Measurements from ENCODE around the gene SPOCK1. TPM values are rescaled to one million over a fixed set of nuclear protein-coding genes. Genes with fewer than 3 reads are reported as not detected.

SPOCK1 gene
- total and polyA plus RNA-seq, 2 of the 4 experiments (the other 2 are of a cell fraction): 5.0 to 20.3 TPM

DNA sequence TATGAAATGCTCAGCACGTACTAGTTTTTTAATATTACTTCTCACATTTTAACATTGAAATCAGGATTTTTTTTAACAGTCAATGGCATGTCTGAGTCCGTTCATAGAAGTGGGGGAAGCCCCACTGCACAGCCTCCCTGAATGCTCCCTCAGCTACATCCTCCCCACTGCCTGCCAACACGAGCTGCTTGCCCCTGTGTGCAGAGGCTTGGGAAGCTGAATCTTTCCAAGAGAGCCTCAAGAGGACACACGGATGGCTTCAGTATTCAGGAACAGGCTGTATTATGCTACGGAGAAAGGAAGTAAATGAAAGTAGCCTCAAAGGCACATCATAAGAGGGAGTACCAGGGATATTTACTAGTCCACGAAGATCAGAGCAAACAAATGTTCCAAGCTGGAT lies 248.7 kb downstream of the SPOCK1 start:
- H4K5ac ChIP-seq (ENCODE audit: low read depth, low read length): no peak overlapping the region
- no peak overlapping the region for H3K23ac ChIP-seq (ENCODE audit: low read depth, low read length)
- H3K14ac ChIP-seq (replicated peaks; ENCODE audit: low read depth, low read length): no peak overlapping the region
- H3K4me2 ChIP-seq (ENCODE audit: low read depth, low read length): no peak overlapping the region
- H3K27ac ChIP-seq (ENCODE audit: insufficient read depth, low read length): no peak overlapping the region
- H2BK20ac ChIP-seq (ENCODE audit: low read depth, low read length): no peak overlapping the region
- H4K8ac ChIP-seq (ENCODE audit: low read depth in 2 of 2, low read length in 2 of 2): no peak overlapping the region
- dilution Hi-C loops (cut with HindIII; ENCODE audit: low sequenced_read_pairs, unreplicated experiment): no loop called here
- H3K4me3 ChIP-seq (ENCODE audit: insufficient read depth, low read depth, low read length): no peak overlapping the region
- H3K4me1 ChIP-seq (ENCODE audit: control insufficient read depth, insufficient read depth, low read length): peaks cover 1% of the 10 kb centered on the region; the same call in 1 of the 2 replicates
- no peaks in the 10 kb centered on the region for H3K27me3 ChIP-seq (ENCODE audit: control insufficient read depth, insufficient read depth, low read length)
- no peak overlapping the region for H2BK5ac ChIP-seq (ENCODE audit: low read depth, low read length, poor library complexity, severe bottlenecking)
- WGBS, 2 experiments (ENCODE audit: extremely low coverage in 2 of 2, insufficient read length in 1 of 2): 20% methylated on average over 1 of the region's 6 CpGs; no CpG with 5 or more reads in 1 of the 2 experiments
- BruUV-seq (replicated peaks): no TSS peak
- no peak overlapping the region for H4K91ac ChIP-seq (ENCODE audit: insufficient read depth, low read depth, low read length)
- no peaks in the 10 kb centered on the region for H3K9me3 ChIP-seq (ENCODE audit: control insufficient read depth, insufficient read depth, low read length)
- in situ Hi-C loops (cut with MboI; ENCODE audit: low sequenced_read_pairs): no loop called here
- no peak overlapping the region for H2AFZ ChIP-seq (replicated peaks; ENCODE audit: low read length, poor library complexity)
- no peak overlapping the region for H2BK120ac ChIP-seq (ENCODE audit: low read depth, low read length)
- POLR2A ChIA-PET (ENCODE audit: unreplicated experiment): no interaction called here
- H3K9me1 ChIP-seq (ENCODE audit: insufficient read depth, low read length): 0 out of 2 replicates have a peak, but pooled peaks cover 3% of the 10 kb centered on the region
- H3K4ac ChIP-seq (ENCODE audit: low read depth, low read length): no peak overlapping the region
- TF ChIP-seq, protein P1, sequence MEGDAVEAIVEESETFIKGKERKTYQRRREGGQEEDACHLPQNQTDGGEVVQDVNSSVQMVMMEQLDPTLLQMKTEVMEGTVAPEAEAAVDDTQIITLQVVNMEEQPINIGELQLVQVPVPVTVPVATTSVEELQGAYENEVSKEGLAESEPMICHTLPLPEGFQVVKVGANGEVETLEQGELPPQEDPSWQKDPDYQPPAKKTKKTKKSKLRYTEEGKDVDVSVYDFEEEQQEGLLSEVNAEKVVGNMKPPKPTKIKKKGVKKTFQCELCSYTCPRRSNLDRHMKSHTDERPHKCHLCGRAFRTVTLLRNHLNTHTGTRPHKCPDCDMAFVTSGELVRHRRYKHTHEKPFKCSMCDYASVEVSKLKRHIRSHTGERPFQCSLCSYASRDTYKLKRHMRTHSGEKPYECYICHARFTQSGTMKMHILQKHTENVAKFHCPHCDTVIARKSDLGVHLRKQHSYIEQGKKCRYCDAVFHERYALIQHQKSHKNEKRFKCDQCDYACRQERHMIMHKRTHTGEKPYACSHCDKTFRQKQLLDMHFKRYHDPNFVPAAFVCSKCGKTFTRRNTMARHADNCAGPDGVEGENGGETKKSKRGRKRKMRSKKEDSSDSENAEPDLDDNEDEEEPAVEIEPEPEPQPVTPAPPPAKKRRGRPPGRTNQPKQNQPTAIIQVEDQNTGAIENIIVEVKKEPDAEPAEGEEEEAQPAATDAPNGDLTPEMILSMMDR (conservative IDR thresholded peaks at IDR 0.05; ENCODE audit: low read depth, low read length): no peak
- TF ChIP-seq, protein P2, sequence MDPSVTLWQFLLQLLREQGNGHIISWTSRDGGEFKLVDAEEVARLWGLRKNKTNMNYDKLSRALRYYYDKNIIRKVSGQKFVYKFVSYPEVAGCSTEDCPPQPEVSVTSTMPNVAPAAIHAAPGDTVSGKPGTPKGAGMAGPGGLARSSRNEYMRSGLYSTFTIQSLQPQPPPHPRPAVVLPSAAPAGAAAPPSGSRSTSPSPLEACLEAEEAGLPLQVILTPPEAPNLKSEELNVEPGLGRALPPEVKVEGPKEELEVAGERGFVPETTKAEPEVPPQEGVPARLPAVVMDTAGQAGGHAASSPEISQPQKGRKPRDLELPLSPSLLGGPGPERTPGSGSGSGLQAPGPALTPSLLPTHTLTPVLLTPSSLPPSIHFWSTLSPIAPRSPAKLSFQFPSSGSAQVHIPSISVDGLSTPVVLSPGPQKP (IDR thresholded peaks at IDR 0.05; ENCODE audit: borderline replicate concordance, low read depth, low read length): no peak
- TF ChIP-seq NFE2L2 (IDR thresholded peaks at IDR 0.05; ENCODE audit: low read depth, low read length) (no peak), MAZ (IDR thresholded peaks at IDR 0.05; ENCODE audit: borderline replicate concordance, low read depth, low read length) (no peak), RCOR1 (IDR thresholded peaks at IDR 0.05; ENCODE audit: insufficient replicate concordance, low read length) (no peak)
- no peak overlapping the region for H2BK15ac ChIP-seq (ENCODE audit: low read depth, low read length)
- no peaks in the 10 kb centered on the region for H3K79me1 ChIP-seq (ENCODE audit: low read depth in 1 of 2, low read length in 2 of 2)
- ATAC-seq (ENCODE audit: low read depth): no peak
- CTCF ChIA-PET: no interaction called here
- H3K56ac ChIP-seq (ENCODE audit: extremely low read depth, insufficient read depth, low read length): no peak overlapping the region
- DNase-seq: no peak
- no peak overlapping the region for H3K18ac ChIP-seq (ENCODE audit: low read depth, low read length)
- intact Hi-C loops (cut with micrococcal nuclease): no loop called here
- H3K9ac ChIP-seq (ENCODE audit: low read depth, low read length): no peak overlapping the region
- H4K20me1 ChIP-seq (ENCODE audit: insufficient read depth, low read length): no peaks in the 10 kb centered on the region
- no peaks in the 10 kb centered on the region for H3K36me3 ChIP-seq (ENCODE audit: control insufficient read depth, insufficient read depth, low read length)
- no peak overlapping the region for H2AK9ac ChIP-seq (replicated peaks; ENCODE audit: low read depth, low read length, poor library complexity)
- H2AK5ac ChIP-seq (ENCODE audit: low read depth, low read length): no peak overlapping the region

Measured in IMR-90 (cell line).